WTC11 (cell line): ENCODE measurements around the gene ABCG1.

Experiments
- CTCF ChIP-seq: fragments of 200-600 bp; IDR thresholded peaks from 2 replicates; pipeline ENCODE4 v1.8.0; 2022; ENCODE audit warnings: antibody characterized with exemption
- ZNF263 ChIP-seq: sonication (generic); formaldehyde crosslinking; IDR thresholded peaks from 2 replicates; pipeline ENCODE4 v1.8.1; 2022; ENCODE audit warnings: low read depth, mild to moderate bottlenecking, moderate library complexity, missing genetic modification reagents

GRCh38 chr21:42272109-42272962 is 53.4 kb downstream of the ABCG1 start:
- TF ChIP-seq CTCF = no peak
- TF ChIP-seq ZNF263 (CRISPR knock-in tag) = no peak
